Mucosa of rectum (tissue), 2 donors: ENCODE data around the gene IL10RB.
A peak's percentile ranks its signal among the peaks of the same experiment; 100 is the strongest.
"Not testable (repeated sequence)": the region's sequence is repeated elsewhere in the genome, so short reads cannot be mapped to it uniquely, and the experiment has no call there.

Experiments
- H3K27ac ChIP-seq, 2 donors: one replicate each; pipeline ENCODE4 v1.7.0; 2013; ENCODE audit warnings: inconsistent platforms in 2 of 2, low read depth in 2 of 2, low read length in 2 of 2
- H3K27me3 ChIP-seq, 2 donors: one replicate each; pipeline ENCODE4 v1.7.0; 2013; ENCODE audit warnings: low read length in 2 of 2; ENCODE audit not compliant: control insufficient read depth in 2 of 2, insufficient read depth in 2 of 2
- H3K36me3 ChIP-seq, 2 donors: one replicate each; pipeline ENCODE4 v1.7.0; 2013; ENCODE audit warnings: low read length in 2 of 2; ENCODE audit not compliant: control insufficient read depth in 2 of 2, insufficient read depth in 2 of 2
- H3K4me1 ChIP-seq, 2 donors: one replicate each; pipeline ENCODE4 v1.7.0; 2013; ENCODE audit warnings: low read length in 2 of 2, mild to moderate bottlenecking in 1 of 2; ENCODE audit not compliant: control insufficient read depth in 2 of 2, insufficient read depth in 2 of 2
- H3K4me3 ChIP-seq, 2 donors: one replicate each; pipeline ENCODE4 v1.7.0; 2013; ENCODE audit warnings: low read length in 2 of 2
- H3K9ac ChIP-seq, 2 donors: one replicate each; pipeline ENCODE4 v1.7.0; 2013; ENCODE audit warnings: low read length in 2 of 2, low read depth in 1 of 2, mild to moderate bottlenecking in 1 of 2
- H3K9me3 ChIP-seq, 2 donors: one replicate each; pipeline ENCODE4 v1.7.0; 2013; ENCODE audit warnings: low read length in 2 of 2; ENCODE audit not compliant: control insufficient read depth in 2 of 2
- donor health status: healthy.
- donor health status: Normal muscosa, but diverticular disease.

IL10RB gene

DNA sequence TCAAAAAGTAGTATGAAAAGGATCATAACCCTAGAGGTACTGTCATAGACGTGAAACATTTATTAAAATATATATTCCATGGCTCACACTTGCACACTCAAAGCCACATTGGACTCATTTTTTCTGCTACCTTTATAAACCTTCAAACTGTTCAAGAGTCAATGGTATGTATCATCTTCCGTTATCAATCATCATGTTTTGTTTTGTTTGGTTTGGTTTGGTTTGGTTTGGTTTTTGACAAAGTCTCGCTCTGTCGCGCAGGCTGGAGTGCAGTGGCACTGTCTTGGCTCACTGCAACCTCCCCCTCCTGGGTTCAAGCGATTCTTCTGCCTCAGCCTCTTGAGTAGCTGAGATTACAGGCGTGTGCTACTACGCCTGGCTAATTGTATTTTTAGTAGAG, 34.6 kb upstream of the IL10RB start:
- Histone ChIP-seq H3K4me1 (peaks cover 4 to 7% of the 10 kb centered on the region in 2 donors), H3K36me3 (no peaks in the 10 kb centered on the region), H3K27me3 (no peaks in the 10 kb centered on the region), H3K27ac (peak overlapping the region; percentile 29 to 39), H3K9me3 (no peaks in the 10 kb centered on the region), H3K4me3 (peak overlapping the region in 1 of 2 donors; percentile 87), H3K9ac (peak overlapping the region in 1 of 2 donors; percentile 11)

DNA sequence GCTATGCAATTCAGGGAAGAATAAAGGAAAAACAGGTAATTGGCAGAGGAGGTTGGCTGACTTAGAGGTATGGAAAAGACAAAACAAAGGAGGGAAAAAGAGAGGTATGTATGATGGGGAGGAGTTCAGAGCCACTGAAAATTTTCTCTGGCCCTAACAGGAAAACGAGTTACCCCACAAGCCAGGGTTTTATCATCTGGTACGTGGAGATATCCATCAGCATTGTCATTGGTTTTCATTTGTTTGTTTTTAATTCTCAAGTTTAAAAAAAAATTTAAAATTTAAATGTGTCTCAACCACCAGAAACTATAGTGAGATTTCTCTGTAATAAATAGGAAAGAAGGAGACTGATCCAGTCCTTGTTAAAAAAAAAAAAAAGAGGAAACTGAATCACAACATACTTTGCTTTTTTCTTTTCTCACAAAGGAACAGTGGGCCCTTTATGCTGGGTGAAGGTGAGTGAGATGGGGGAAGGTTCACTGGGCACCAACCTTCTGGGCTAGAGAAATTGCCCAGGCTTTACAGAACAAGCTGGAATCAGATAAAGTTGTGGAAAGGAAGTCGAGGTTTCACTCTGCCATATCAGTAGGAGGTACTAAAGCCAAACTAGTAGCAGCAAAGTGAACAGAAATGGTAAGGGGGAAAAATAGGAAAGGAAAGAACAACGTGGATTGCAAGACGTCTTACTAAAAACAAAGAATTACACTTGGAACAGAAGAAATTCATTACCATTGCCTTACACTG, 33.7 kb upstream of the IL10RB start:
- no peaks in the 10 kb centered on the region for H3K9me3 ChIP-seq
- peak overlapping the region in 1 of 2 donors; percentile 0 for H3K9ac ChIP-seq
- no peaks in the 10 kb centered on the region for H3K36me3 ChIP-seq
- H3K4me1 ChIP-seq: peaks cover 4 to 7% of the 10 kb centered on the region in 2 donors
- no peaks in the 10 kb centered on the region for H3K27me3 ChIP-seq
- H3K4me3 ChIP-seq: peak overlapping the region in 1 of 2 donors; percentile 87
- H3K27ac ChIP-seq: peak overlapping the region in 1 of 2 donors; percentile 39

DNA sequence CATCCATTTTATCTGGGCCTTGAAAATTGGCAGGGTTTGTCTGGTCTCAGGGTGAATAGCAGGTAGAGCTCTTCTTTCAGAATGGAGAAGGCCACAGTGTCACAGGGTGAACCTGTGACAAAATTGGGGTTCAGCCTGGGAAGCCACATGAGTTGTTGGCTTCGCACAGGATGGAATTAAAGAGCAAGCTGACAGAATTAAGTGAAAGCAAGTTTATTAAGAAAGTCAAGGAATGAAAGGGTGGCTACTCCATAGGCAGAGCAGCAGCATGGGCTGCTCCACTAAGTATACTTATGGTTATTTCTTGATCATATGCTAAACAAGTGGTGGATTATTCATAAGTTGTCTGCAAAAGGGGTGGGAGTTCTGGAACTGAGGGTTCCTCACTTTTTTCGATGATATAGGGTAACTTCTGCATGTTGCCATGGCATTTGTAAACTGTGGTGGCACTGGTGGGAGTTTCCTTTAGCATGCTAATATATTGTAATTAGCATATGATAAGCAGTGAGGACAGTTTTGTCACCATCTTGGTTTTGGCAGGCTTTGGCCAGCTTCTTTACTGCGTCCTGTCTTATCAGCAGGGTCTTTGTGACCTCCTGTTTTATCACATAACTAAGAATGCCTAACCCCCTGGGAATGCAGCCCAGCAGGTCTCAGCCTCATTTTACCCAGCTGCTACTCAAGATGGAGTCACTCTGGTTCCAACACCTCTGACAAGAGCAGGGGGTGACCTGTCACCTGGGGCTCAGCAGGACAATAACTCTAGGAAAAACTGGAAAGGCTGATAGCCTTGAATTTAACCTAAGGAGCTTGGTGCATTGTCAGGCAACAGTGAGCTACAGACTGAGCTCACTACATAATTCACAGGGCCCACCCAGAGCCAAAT, 31.3 kb upstream of the IL10RB start:
- Histone ChIP-seq H3K4me1 (peaks cover 4 to 9% of the 10 kb centered on the region in 2 donors), H3K4me3 (no peak overlapping the region), H3K36me3 (no peaks in the 10 kb centered on the region), H3K27ac (no peak overlapping the region), H3K9ac (no peak overlapping the region), H3K9me3 (no peaks in the 10 kb centered on the region), H3K27me3 (no peaks in the 10 kb centered on the region)

DNA sequence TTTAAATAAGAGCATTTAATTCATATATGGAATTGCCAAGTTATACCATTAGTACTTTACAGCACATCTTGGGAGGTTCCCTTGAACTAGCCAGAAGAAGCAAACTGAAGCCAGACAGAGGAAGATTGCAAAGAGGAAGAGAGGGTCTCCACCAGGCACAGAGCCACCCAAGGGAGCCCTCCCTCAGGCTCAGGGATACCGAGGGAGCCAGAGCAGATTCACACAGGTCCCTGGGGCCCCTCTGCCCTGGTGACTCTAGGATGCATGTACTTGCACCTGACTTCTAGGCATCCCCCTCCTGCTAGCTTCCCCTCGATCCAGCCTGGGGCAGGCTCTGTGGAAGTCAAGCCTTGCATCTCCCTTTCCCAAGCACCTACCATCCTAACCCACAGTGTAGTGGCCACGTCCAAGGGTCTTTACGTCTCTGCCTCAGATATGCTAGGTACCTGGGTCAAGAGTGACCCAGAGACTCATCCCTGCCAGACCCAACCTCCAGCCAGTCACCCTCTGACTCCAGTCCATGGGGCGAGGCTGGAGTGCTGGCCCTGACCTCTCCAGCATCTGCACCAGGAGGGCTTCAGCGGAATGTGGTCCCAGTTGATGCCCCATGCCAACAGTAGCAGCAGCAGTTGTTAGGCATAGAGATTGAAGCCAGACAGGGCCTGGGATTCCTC, 30.0 kb upstream of the IL10RB start:
- H3K9me3 ChIP-seq: no peaks in the 10 kb centered on the region
- peaks cover 4 to 6% of the 10 kb centered on the region in 2 donors for H3K4me1 ChIP-seq
- no peak overlapping the region for H3K9ac ChIP-seq
- H3K36me3 ChIP-seq: no peaks in the 10 kb centered on the region
- no peak overlapping the region for H3K4me3 ChIP-seq
- H3K27ac ChIP-seq: no peak overlapping the region
- no peaks in the 10 kb centered on the region for H3K27me3 ChIP-seq

DNA sequence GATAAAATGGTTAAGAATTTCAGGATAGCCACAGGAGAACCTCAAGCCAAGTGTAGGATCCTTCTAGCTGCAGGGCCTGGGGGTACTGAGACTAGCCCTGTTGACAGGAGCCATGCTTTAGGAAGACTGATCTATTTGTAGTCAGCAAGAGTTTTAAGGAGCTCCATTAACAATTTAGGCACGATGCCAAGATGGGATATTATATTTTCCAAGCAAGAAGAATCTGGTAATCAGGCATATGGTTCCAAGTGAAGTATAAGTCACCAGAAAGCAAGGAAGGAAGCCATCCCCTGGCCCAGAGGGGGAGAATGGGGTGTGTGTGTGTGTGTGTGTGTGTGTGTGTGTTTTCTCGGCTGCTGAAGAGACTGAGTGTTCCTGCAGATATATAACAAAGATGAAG, 29.4 kb upstream of the IL10RB start:
- Histone ChIP-seq H3K4me1 (peaks cover 4 to 6% of the 10 kb centered on the region in 2 donors), H3K27me3 (no peaks in the 10 kb centered on the region), H3K36me3 (no peaks in the 10 kb centered on the region), H3K9me3 (no peaks in the 10 kb centered on the region), H3K9ac (no peak overlapping the region), H3K27ac (no peak overlapping the region), H3K4me3 (no peak overlapping the region)

DNA sequence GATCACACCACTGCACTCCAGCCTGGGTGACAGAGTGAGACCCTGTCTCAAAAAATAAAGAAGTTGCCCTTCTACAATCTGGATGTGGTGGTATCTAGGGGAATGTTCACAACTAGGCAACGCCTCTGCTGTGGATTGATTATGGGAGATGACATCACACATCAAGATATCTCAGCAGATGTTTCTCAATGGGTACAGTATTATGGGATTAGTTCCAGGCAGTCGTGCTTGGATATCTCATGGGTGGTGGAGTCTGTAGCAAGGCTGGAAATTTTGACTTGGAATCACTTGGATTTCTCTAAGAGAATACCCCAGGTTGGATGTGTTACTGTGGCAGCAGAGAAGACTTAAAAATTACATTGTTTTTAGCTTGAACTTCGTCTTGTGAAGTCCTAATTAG, 28.7 kb upstream of the IL10RB start:
- peaks cover 4 to 6% of the 10 kb centered on the region in 2 donors for H3K4me1 ChIP-seq

DNA sequence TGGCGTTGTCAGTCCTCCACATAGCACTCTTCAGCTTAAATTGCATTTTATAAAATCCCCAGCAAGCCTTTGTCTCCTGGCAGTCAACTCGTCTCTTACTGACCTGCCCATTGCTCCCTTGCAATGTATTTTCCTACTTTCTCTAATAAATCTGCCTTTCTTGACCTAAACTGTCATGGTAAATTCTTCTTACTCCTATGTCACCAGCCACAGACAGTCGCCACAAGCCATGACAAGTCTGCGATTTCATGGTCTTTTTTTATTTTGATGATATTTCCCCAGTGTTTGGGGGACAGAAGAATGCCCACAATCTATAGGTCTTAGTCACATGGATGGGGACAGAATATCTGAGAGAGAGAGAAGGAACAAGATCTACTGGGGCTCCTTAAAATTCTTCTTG, 28.0 kb upstream of the IL10RB start:
- Histone ChIP-seq H3K9ac (peak overlapping the region in 1 of 2 donors; percentile 9), H3K27me3 (no peaks in the 10 kb centered on the region), H3K4me3 (no peak overlapping the region), H3K4me1 (peaks cover 4 to 6% of the 10 kb centered on the region in 2 donors), H3K36me3 (no peaks in the 10 kb centered on the region), H3K27ac (peak overlapping the region; percentile 23 to 54), H3K9me3 (no peaks in the 10 kb centered on the region)

More for the DNA sequence above, 28.7 kb upstream of the IL10RB start:
- Histone ChIP-seq H3K36me3 (no peaks in the 10 kb centered on the region), H3K4me3 (no peak overlapping the region), H3K9me3 (no peaks in the 10 kb centered on the region), H3K9ac (no peak overlapping the region), H3K27me3 (no peaks in the 10 kb centered on the region), H3K27ac (peak overlapping the region in 1 of 2 donors; percentile 54)

DNA sequence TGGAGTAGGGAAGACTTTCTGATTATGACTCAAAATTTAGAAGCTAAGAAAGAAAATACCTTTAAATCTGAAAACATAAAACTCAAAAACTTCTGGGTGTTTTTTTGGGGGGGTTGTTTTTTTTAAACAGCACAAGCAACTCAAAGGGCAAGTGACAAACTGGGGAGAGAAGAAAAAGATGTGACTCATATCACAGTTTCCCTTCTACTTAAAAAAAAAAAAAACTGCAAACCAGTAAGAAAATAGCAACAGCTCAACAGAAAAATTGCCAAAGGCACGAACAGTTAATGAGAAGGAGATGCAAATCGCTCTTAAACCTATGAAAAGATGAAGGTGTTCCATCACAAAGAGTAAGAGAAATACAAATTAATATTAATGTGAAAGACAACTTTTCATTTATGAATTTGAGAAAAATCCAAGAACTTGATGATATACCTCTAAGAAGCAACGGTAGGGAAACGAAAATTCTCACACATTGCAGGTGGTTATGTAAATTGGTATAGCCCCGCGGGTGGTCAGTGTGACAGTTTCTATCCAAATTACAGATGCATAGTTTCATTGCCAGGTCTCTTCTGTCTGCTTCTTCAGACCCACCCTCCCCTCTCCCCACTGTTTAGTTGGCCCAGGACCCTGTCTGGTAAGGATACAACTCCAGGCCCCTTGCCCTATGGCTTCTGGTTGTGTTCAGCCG, 27.5 kb upstream of the IL10RB start:
- peak overlapping the region; percentile 23 to 67 for H3K27ac ChIP-seq

DNA sequence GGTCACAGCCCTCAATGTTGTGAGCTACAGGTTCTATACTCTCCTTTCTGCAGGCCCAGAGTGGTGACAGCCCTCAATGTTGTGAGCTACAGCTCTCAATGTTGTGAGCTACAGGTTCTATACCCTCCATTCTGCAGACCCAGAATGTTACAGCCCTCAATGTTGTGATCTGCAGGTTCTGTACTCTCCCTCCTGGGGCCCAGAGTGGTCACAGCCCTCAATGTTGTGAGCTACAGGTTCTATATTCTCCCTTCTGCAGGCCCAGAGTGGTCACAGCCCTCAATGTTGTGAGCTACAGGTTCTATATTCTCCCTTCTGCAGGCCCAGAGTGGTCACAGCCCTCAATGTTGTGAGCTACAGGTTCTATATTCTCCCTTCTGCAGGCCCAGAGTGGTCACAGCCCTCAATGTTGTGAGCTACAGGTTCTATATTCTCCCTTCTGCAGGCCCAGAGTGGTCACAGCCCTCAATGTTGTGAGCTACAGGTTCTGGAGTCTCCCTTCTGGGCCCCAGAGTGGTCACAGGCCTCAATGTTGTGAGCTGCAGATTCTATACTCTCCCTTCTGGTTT, 26.5 kb upstream of the IL10RB start:
- H3K27ac ChIP-seq: peak overlapping the region in 1 of 2 donors; percentile 67
- H3K27me3 ChIP-seq, H3K4me1 ChIP-seq, H3K9me3 ChIP-seq, H3K36me3 ChIP-seq, H3K4me3 ChIP-seq: not testable (repeated sequence)
- peak overlapping the region in 1 of 2 donors; percentile 34 for H3K9ac ChIP-seq

More for the DNA sequence above, 27.5 kb upstream of the IL10RB start:
- Histone ChIP-seq H3K4me1 (peaks cover 4 to 6% of the 10 kb centered on the region in 2 donors), H3K36me3 (no peaks in the 10 kb centered on the region), H3K27me3 (no peaks in the 10 kb centered on the region), H3K4me3 (no peak overlapping the region), H3K9me3 (no peaks in the 10 kb centered on the region), H3K9ac (peak overlapping the region in 1 of 2 donors; percentile 34)
